IgD-negative memory B cell (primary cell): ENCODE data around the gene FREY1. TPM values are rescaled to one million over a fixed set of nuclear protein-coding genes. Genes with fewer than 3 reads are reported as not detected.

Experiments used
- H3K27ac Mint-ChIP-seq, 3 donors: one replicate each; pipeline ENCODE4 v1.8.0; 2020 to 2022; ENCODE audit warnings: mild to moderate bottlenecking in 3 of 3, mixed read lengths in 3 of 3, moderate library complexity in 1 of 3
- H3K27me3 Mint-ChIP-seq: one replicate; pipeline ENCODE4 v1.8.0; 2021; ENCODE audit warnings: mixed read lengths
- H3K36me3 Mint-ChIP-seq: one replicate; pipeline ENCODE4 v1.8.0; 2020; ENCODE audit warnings: mild to moderate bottlenecking, mixed read lengths
- H3K4me1 Mint-ChIP-seq, 3 donors: one replicate each; pipeline ENCODE4 v1.8.0; 2020 to 2022; ENCODE audit warnings: mixed read lengths in 3 of 3, mild to moderate bottlenecking in 1 of 3
- H3K4me3 Mint-ChIP-seq, 4 donors: one replicate each; pipeline ENCODE4 v1.8.0; 2020 to 2022; ENCODE audit warnings: mild to moderate bottlenecking in 4 of 4, mixed read lengths in 4 of 4, moderate library complexity in 3 of 4
- H3K9me3 Mint-ChIP-seq, 3 donors: one replicate each; pipeline ENCODE4 v1.8.0; 2020 to 2021; ENCODE audit warnings: mixed read lengths in 3 of 3, mild to moderate bottlenecking in 1 of 3
- polyA plus RNA-seq: library from polyadenylated mRNA; unstranded; fragments of 300-500 nt; fragmentation: Illumina TruSeq; gene quantifications from one replicate; pipeline ENCODE4 v1.2.3, GENCODE V29; 2021

The FREY1 gene
- polyA plus RNA-seq, 1 donor from 2014 or later, result not detected

- peaks cover 0 to 2% (median 2%) of the 10 kb centered on the region in 3 donors for H3K4me1 Mint-ChIP-seq
- peak overlapping the region in 2 of 3 donors; percentile 39 to 56 for H3K27ac Mint-ChIP-seq
- peak overlapping the region; percentile 68 to 90 (median 72) for H3K4me3 Mint-ChIP-seq
- peaks cover 25% of the 10 kb centered on the region for H3K27me3 Mint-ChIP-seq
- no peaks in the 10 kb centered on the region for H3K9me3 Mint-ChIP-seq
- H3K36me3 Mint-ChIP-seq, result peaks cover 3% of the 10 kb centered on the region
Observed at GRCh38 chr11:45899086-45899447, 8.0 kb downstream of the FREY1 start.

GRCh38 chr11:45897556-45897955 lies 9.5 kb downstream of the FREY1 start:
- H3K27ac Mint-ChIP-seq, result no peak overlapping the region
- peaks cover 0 to 2% (median 2%) of the 10 kb centered on the region in 3 donors for H3K4me1 Mint-ChIP-seq
- H3K27me3 Mint-ChIP-seq, result peaks cover 28% of the 10 kb centered on the region
- no peaks in the 10 kb centered on the region for H3K9me3 Mint-ChIP-seq
- H3K36me3 Mint-ChIP-seq, result peaks cover 3% of the 10 kb centered on the region
- peak overlapping the region in 1 of 4 donors; percentile 28 for H3K4me3 Mint-ChIP-seq

DNA sequence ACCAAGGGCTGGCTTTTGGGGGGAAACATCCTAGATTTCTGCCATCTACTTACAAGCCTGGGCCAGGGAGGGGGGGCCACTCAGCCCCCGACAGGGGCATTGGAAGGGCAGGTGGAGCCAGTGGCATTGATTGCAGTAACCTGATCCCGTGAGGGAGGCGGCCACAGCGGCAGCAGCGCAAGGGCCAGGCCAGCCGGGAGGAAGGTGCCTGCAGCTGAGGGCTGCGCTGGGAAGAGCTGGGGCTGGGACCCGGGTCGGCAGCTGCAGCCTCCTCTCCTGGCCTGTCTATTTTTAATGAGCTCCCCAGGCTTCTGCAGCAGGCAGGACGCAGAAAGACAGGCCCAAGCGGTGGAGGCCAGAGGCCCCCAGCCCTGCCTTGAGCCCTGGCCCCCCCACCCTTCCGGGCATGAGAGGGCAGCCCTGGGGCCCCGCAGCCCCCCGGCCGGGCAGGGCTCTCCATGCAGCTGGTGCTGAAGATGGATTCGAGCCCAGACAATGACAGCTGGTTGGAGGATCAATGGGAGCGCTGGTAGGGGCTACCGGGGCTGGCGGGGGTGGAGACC lies 10.6 kb downstream of the FREY1 start:
- H3K27ac Mint-ChIP-seq, result no peak overlapping the region
- H3K9me3 Mint-ChIP-seq, result no peaks in the 10 kb centered on the region
- peaks cover 0 to 2% (median 2%) of the 10 kb centered on the region in 3 donors for H3K4me1 Mint-ChIP-seq
- H3K4me3 Mint-ChIP-seq, result no peak overlapping the region
- H3K27me3 Mint-ChIP-seq, result peaks cover 27% of the 10 kb centered on the region
- peaks cover 3% of the 10 kb centered on the region for H3K36me3 Mint-ChIP-seq

DNA sequence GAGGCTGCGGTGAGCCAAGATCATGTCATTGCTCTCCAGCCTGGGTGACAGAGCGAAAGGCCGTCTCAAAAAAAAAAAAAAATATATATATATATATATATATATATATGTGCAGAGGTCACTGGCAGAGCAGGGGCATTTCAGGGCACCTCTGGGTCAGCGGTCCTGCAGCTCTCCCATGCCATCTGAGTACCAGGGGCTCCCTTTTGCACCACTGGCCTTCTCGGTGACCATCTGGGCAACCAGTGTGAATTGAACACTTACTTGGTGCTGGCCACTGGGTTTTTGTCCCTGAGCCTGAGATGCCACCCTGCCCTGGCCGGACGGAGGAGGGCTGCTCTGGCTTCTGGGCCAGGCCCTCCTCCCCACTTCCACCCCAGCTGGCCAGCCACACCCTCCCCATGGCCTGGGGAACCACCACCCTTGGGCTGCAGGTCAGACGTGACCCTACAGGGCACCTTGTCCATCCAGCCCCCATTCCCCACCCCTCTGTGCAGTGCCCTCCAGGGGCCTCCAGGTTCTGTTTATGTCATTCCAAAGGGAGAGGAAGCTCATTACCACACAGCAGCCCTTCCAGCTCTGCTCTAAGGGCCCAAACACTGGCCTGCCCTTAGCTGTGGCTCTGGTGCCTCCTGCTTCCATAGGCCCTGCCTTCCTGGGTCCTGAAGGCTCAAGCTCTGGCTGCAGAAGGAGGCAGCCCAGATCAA lies 11.4 kb downstream of the FREY1 start:
- Mint-ChIP-seq H3K4me3 (no peak overlapping the region), H3K27ac (no peak overlapping the region), H3K36me3 (peaks cover 3% of the 10 kb centered on the region), H3K9me3 (no peaks in the 10 kb centered on the region), H3K4me1 (peaks cover 0 to 2% (median 2%) of the 10 kb centered on the region in 3 donors), H3K27me3 (peaks cover 25% of the 10 kb centered on the region)

DNA sequence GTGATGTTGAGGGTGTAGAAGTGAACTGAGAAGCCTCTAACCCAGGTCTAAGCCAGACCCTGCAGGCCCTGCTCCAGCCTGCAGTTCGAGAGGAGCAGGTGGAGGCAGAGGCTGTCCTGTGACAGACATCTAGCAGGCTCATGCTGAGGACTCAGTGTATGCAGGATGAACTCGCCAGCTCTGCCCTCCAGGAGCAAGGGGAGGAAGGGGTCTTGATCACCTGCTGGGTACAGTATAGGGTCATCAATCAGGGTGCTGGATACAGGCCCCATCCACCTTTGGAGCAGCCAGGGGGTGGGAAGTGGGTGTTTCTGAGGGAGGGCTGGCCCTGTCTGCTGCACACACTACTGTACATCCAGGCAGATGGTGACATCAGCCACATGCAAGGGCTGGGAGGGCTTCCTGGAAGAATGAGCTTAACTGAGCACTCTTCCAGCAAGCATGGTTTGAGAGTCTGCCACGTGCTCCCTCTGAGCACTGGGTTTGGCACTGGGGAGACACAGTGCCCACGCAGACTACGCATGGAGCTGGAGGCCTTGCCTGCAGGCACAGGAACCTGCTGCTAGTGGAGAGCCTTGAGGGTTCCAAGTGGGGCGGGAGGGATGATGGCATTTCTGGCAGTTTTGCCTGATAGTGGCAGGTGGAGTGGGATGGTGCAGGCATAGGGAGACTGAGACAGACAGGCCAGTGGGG lies 12.4 kb downstream of the FREY1 start:
- no peaks in the 10 kb centered on the region for H3K9me3 Mint-ChIP-seq
- H3K27ac Mint-ChIP-seq, result peak overlapping the region in 2 of 3 donors; percentile 50 to 51
- no peak overlapping the region for H3K4me3 Mint-ChIP-seq
- H3K36me3 Mint-ChIP-seq, result peaks cover 3% of the 10 kb centered on the region
- H3K27me3 Mint-ChIP-seq, result peaks cover 23% of the 10 kb centered on the region
- peaks cover 0 to 2% (median 2%) of the 10 kb centered on the region in 3 donors for H3K4me1 Mint-ChIP-seq

GRCh38 chr11:45892856-45893255 lies 14.2 kb downstream of the FREY1 start:
- Mint-ChIP-seq H3K9me3 (no peaks in the 10 kb centered on the region), H3K4me1 (no peaks in the 10 kb centered on the region), H3K36me3 (peaks cover 5% of the 10 kb centered on the region), H3K27ac (no peak overlapping the region), H3K27me3 (peaks cover 21% of the 10 kb centered on the region), H3K4me3 (no peak overlapping the region)

- Mint-ChIP-seq H3K27ac (no peak overlapping the region), H3K9me3 (no peaks in the 10 kb centered on the region), H3K36me3 (peaks cover 5% of the 10 kb centered on the region), H3K27me3 (peaks cover 15% of the 10 kb centered on the region), H3K4me1 (no peaks in the 10 kb centered on the region), H3K4me3 (no peak overlapping the region)
Observed at GRCh38 chr11:45890886-45891550, 16.1 kb downstream of the FREY1 start.

GRCh38 chr11:45889966-45890365 lies 17.1 kb downstream of the FREY1 start:
- Mint-ChIP-seq H3K4me3 (no peak overlapping the region), H3K36me3 (peaks cover 3% of the 10 kb centered on the region), H3K9me3 (no peaks in the 10 kb centered on the region), H3K27me3 (peaks cover 14% of the 10 kb centered on the region), H3K27ac (peak overlapping the region in 1 of 3 donors; percentile 27), H3K4me1 (peaks cover 0 to 3% (median 0%) of the 10 kb centered on the region in 3 donors)

GRCh38 chr11:45889555-45889954 lies 17.5 kb downstream of the FREY1 start:
- H3K4me1 Mint-ChIP-seq, result peaks cover 0 to 8% (median under 1%) of the 10 kb centered on the region in 3 donors
- H3K36me3 Mint-ChIP-seq, result peaks cover 1% of the 10 kb centered on the region
- H3K27me3 Mint-ChIP-seq, result peaks cover 12% of the 10 kb centered on the region
- peaks cover 0 to 1% (median 0%) of the 10 kb centered on the region in 3 donors for H3K9me3 Mint-ChIP-seq
- peak overlapping the region in 1 of 3 donors; percentile 20 for H3K27ac Mint-ChIP-seq
- H3K4me3 Mint-ChIP-seq, result no peak overlapping the region

GRCh38 chr11:45887587-45887986 lies 19.5 kb downstream of the FREY1 start:
- Mint-ChIP-seq H3K4me3 (peak overlapping the region in 3 of 4 donors; percentile 17 to 59 (median 56)), H3K27ac (no peak overlapping the region), H3K4me1 (peaks cover 0 to 9% (median 5%) of the 10 kb centered on the region in 3 donors), H3K27me3 (peaks cover 4% of the 10 kb centered on the region), H3K9me3 (peaks cover 0 to 2% (median 0%) of the 10 kb centered on the region in 3 donors), H3K36me3 (peaks cover 1% of the 10 kb centered on the region)

DNA sequence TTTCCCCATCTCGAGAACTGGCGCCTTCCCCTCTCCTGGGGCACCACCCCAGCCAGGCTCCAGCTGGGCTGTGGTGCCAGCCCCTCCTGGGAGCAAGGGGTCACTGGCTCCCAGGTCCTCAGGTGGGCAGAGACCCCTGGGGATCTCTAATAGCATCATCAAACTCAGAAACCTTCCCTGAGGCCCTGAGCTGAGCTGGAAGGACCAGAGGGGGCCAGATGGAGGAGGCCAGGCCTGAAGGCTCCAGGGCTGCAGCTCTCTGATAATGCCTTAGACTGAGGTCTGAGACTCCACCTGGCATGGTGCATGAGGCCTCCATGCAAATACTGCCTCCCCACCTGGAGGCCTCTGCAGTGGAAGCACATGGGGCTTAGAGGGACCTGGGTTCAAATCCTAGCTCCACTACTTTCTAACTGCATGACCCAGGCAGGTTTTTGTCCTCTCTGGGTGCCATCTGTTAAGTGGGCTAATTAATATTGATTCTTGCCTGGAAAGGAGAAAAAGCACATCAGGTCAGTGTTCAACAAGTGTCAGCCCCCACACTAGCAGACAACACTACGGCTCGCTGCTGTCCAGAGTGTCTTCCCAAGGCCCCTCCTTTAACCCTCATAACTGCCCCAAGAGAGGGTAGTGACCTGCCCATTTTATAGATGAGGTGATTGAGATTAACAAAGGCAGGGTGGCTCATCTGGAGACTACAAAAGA lies 20.1 kb downstream of the FREY1 start:
- Mint-ChIP-seq H3K4me1 (peaks cover 0 to 9% (median 5%) of the 10 kb centered on the region in 3 donors), H3K27me3 (peaks cover 4% of the 10 kb centered on the region), H3K4me3 (peak overlapping the region; percentile 15 to 63 (median 44)), H3K9me3 (peaks cover 0 to 2% (median 0%) of the 10 kb centered on the region in 3 donors), H3K27ac (no peak overlapping the region), H3K36me3 (peaks cover 1% of the 10 kb centered on the region)

GRCh38 chr11:45885921-45886721 lies 20.9 kb downstream of the FREY1 start:
- peaks cover 0 to 9% (median 5%) of the 10 kb centered on the region in 3 donors for H3K4me1 Mint-ChIP-seq
- H3K9me3 Mint-ChIP-seq, result peaks cover 0 to 2% (median 0%) of the 10 kb centered on the region in 3 donors
- H3K4me3 Mint-ChIP-seq, result peak overlapping the region; percentile 12 to 59 (median 41)
- H3K36me3 Mint-ChIP-seq, result peaks cover 1% of the 10 kb centered on the region
- H3K27me3 Mint-ChIP-seq, result peaks cover 4% of the 10 kb centered on the region
- no peak overlapping the region for H3K27ac Mint-ChIP-seq

- Mint-ChIP-seq H3K9me3 (peaks cover 0 to 2% (median 0%) of the 10 kb centered on the region in 3 donors), H3K4me1 (peaks cover 0 to 9% (median 5%) of the 10 kb centered on the region in 3 donors), H3K27ac (peak within 1 kb of the TSS in 1 of 3 donors; percentile 68), H3K36me3 (peaks cover 2% of the 10 kb centered on the region), H3K27me3 (peaks cover 4% of the 10 kb centered on the region), H3K4me3 (peak within 1 kb of the TSS; percentile 71 to 93 (median 85))
Observed at GRCh38 chr11:45885274-45885920, 21.7 kb downstream of the FREY1 start, which contains the start of gene MAPK8IP1. Gene MAPK8IP1, plus strand, starts transcription at chr11:45885651. Its CDS starts 170 bp downstream, at chr11:45885821.
